GM18870 (cell line): Measurements from ENCODE around the gene PEX14.

Source experiments
- ATAC-seq: cut with Tn5 transposase; IDR thresholded peaks from one replicate; pipeline ENCODE4 v1.9.1; 2021; ENCODE audit warnings: moderate library complexity; ENCODE audit not compliant: unreplicated experiment

The PEX14 gene

GRCh38 chr1:10642403-10643080 lies 167.8 kb downstream of the PEX14 start:
- ATAC-seq: no peak

- ATAC-seq: no peak
Observed at GRCh38 chr1:10643607-10644306, 169.0 kb downstream of the PEX14 start.

- no peak for ATAC-seq
Observed at GRCh38 chr1:10644307-10645128, 169.8 kb downstream of the PEX14 start.

- no peak for ATAC-seq
Observed at GRCh38 chr1:10646347-10646861, 171.7 kb downstream of the PEX14 start.

GRCh38 chr1:10647414-10648170 lies 172.8 kb downstream of the PEX14 start:
- ATAC-seq: no peak

GRCh38 chr1:10648689-10649516 lies 174.2 kb downstream of the PEX14 start:
- no peak for ATAC-seq

GRCh38 chr1:10649517-10650201 lies 174.9 kb downstream of the PEX14 start:
- ATAC-seq: no peak

GRCh38 chr1:10650556-10651388 lies 176.0 kb downstream of the PEX14 start:
- ATAC-seq: no peak

GRCh38 chr1:10651389-10651766 lies 176.6 kb downstream of the PEX14 start:
- no peak for ATAC-seq

- ATAC-seq: no peak
Observed at GRCh38 chr1:10651793-10652192, 177.0 kb downstream of the PEX14 start.

- ATAC-seq: no peak
Observed at GRCh38 chr1:10652626-10653025, 177.9 kb downstream of the PEX14 start.

GRCh38 chr1:10653370-10654125 lies 178.8 kb downstream of the PEX14 start:
- ATAC-seq: no peak

GRCh38 chr1:10655002-10655401 lies 180.3 kb downstream of the PEX14 start:
- ATAC-seq: no peak

- no peak for ATAC-seq
Observed at GRCh38 chr1:10656431-10656830, 181.7 kb downstream of the PEX14 start.

GRCh38 chr1:10657088-10657847 lies 182.5 kb downstream of the PEX14 start:
- ATAC-seq: no peak

GRCh38 chr1:10658396-10659066 lies 183.8 kb downstream of the PEX14 start:
- no peak for ATAC-seq

- no peak for ATAC-seq
Observed at GRCh38 chr1:10659218-10659617, 184.5 kb downstream of the PEX14 start.
